Neural crest cell (in vitro differentiated cells): ENCODE data around the gene GNG2. TPM values are rescaled to one million over a fixed set of nuclear protein-coding genes. Genes with fewer than 3 reads are reported as not detected.

Source experiments
- DNase-seq: peaks from one replicate; pipeline ENCODE4 v3.0.0; 2021; ENCODE audit warnings: low read depth, mixed read lengths, low spot score
- H3K27ac Mint-ChIP-seq: one replicate; pipeline ENCODE4 v1.8.0; 2021; ENCODE audit warnings: mild to moderate bottlenecking, mixed read lengths; ENCODE audit not compliant: unreplicated experiment
- H3K27me3 Mint-ChIP-seq: 2 replicates; pipeline ENCODE4 v1.8.0; 2021; ENCODE audit warnings: low read depth, mild to moderate bottlenecking, mixed read lengths
- H3K36me3 Mint-ChIP-seq: 2 replicates; pipeline ENCODE4 v1.8.0; 2021; ENCODE audit warnings: low read depth, mild to moderate bottlenecking, mixed read lengths
- H3K4me1 Mint-ChIP-seq: 2 replicates; pipeline ENCODE4 v1.8.0; 2021; ENCODE audit warnings: mixed read lengths
- H3K4me3 Mint-ChIP-seq: one replicate; pipeline ENCODE4 v1.8.0; 2021; ENCODE audit warnings: mild to moderate bottlenecking, mixed read lengths
- H3K9me3 Mint-ChIP-seq: 2 replicates; pipeline ENCODE4 v1.8.0; 2021; ENCODE audit warnings: mixed read lengths
- CTCF ChIP-seq: fragments of 200-600 bp; sonication (generic); conservative IDR thresholded peaks from 2 replicates; pipeline ENCODE4 v1.5.0; 2021; ENCODE audit warnings: antibody characterized with exemption, mild to moderate bottlenecking
- total RNA-seq: library from RNA; stranded (reverse); gene quantifications from 2 replicates; pipeline ENCODE4 v1.2.1, GENCODE V29; 2021

The GNG2 gene
- total RNA-seq, 1 donor from 2014 or later: 174 TPM

DNA sequence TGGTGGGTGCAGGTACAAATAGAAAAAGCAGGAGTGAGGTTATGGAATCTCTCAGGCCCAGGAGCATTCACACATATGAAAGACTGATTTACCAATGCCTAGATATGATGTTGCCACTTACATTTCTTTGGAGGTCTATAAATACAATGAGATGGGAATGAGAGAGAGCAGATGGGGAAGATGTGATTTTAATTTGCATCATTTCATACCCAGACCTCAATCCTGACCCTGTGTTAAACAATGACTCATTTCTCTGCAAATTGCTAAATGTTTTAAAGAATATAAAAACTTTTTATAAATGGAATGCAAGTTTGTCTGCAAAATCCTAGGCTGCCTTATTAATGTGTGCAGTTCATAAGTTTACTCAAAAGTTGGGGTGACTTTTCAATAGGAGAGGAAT, 38.6 kb upstream of the GNG2 start:
- no peaks in the 10 kb centered on the region for H3K27me3 Mint-ChIP-seq
- H3K9me3 Mint-ChIP-seq: no peaks in the 10 kb centered on the region
- H3K4me3 Mint-ChIP-seq: no peak overlapping the region
- H3K36me3 Mint-ChIP-seq: no peaks in the 10 kb centered on the region
- no peaks in the 10 kb centered on the region for H3K4me1 Mint-ChIP-seq
- H3K27ac Mint-ChIP-seq: no peak overlapping the region
- DNase-seq: no peak
- no peak for TF ChIP-seq CTCF

DNA sequence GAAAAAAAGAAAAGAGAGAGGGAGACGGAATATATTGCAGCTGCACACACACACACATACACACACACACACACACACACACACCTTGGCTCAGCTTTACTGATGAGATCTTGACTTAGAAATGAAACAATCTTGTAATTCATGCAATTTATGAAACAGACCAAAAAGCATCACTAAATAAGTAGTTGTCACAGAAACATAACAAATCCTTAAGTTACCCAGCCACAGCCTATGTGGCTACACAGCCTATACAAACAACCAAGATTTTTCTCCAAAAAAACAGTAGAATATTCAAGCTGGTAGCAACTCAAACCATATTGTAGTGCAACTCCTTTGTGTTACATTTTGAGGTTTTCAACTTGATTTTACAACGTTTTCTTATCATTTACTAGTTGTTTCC, 37.9 kb upstream of the GNG2 start:
- Mint-ChIP-seq H3K9me3 (no peaks in the 10 kb centered on the region), H3K4me1 (no peaks in the 10 kb centered on the region), H3K27me3 (no peaks in the 10 kb centered on the region), H3K36me3 (no peaks in the 10 kb centered on the region), H3K4me3 (no peak overlapping the region), H3K27ac (no peak overlapping the region)
- no peak for TF ChIP-seq CTCF
- DNase-seq: no peak

- DNase-seq: no peak
- no peaks in the 10 kb centered on the region for H3K27me3 Mint-ChIP-seq
- no peaks in the 10 kb centered on the region for H3K36me3 Mint-ChIP-seq
- no peak overlapping the region for H3K27ac Mint-ChIP-seq
- no peaks in the 10 kb centered on the region for H3K9me3 Mint-ChIP-seq
- no peak for TF ChIP-seq CTCF
- H3K4me3 Mint-ChIP-seq: no peak overlapping the region
- no peaks in the 10 kb centered on the region for H3K4me1 Mint-ChIP-seq
Observed at GRCh38 chr14:51823706-51824105, 36.7 kb upstream of the GNG2 start.

DNA sequence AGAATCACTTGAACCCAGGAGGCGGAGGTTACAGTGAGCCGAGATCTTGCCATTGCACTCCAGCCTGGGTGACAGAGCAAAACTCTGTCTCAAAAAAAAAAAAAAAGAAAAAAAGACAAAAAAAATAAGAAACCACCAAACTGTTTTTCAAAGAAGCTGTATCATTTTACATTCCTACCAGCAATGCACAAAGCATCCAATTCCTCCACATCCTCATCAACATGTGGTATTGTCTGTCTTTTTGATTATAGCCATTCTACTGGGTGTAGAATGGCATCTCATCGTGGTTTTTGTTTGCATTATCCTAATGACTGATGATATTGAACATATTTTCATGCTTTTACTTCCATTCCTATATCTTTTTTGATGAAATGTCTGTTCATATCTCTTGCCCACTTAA, 36.2 kb upstream of the GNG2 start:
- Mint-ChIP-seq H3K36me3 (no peaks in the 10 kb centered on the region), H3K9me3 (no peaks in the 10 kb centered on the region), H3K27ac (no peak overlapping the region), H3K27me3 (no peaks in the 10 kb centered on the region), H3K4me3 (no peak overlapping the region), H3K4me1 (no peaks in the 10 kb centered on the region)
- no peak for DNase-seq
- no peak for TF ChIP-seq CTCF

DNA sequence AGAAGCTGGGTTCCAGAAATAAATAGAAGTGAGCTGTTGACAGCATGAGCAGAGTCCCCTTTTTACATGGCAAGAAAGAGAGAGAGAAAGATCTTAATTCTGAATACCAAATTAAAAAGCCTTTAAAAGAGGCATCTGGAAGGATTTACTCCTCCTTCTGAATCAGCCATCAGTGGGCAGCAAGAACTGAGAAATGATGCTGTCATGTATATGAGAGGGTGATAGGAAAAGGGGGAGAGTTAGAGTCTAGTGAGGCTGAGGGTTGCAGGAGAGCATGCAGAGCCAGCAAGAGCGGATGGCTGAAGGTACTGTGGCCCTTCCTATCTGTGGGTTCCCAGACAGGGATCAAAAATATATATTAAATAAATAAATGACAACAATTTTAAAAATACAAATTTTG, 34.5 kb upstream of the GNG2 start:
- no peak for DNase-seq
- no peak for TF ChIP-seq CTCF
- H3K4me1 Mint-ChIP-seq: no peaks in the 10 kb centered on the region
- H3K27ac Mint-ChIP-seq: no peak overlapping the region
- H3K36me3 Mint-ChIP-seq: no peaks in the 10 kb centered on the region
- H3K4me3 Mint-ChIP-seq: no peak overlapping the region
- no peaks in the 10 kb centered on the region for H3K9me3 Mint-ChIP-seq
- H3K27me3 Mint-ChIP-seq: no peaks in the 10 kb centered on the region
